GM10847 (cell line): ENCODE data around the gene SLC39A2.

Experiments used
- POLR2A ChIP-seq: IDR thresholded peaks from 2 replicates; pipeline ENCODE4 v1.6.1; 2011; ENCODE audit not compliant: insufficient read length; ENCODE audit errors: extremely low read depth

The SLC39A2 gene

GRCh38 chr14:21036751-21037150, 37.7 kb downstream of the SLC39A2 start:
- TF ChIP-seq POLR2A = no peak

- TF ChIP-seq POLR2A = no peak
Measured at GRCh38 chr14:21037156-21037555, 38.1 kb downstream of the SLC39A2 start.

- no peak for TF ChIP-seq POLR2A
Measured at GRCh38 chr14:21038441-21039422, 39.6 kb downstream of the SLC39A2 start.

- TF ChIP-seq POLR2A = no peak
Measured at GRCh38 chr14:21039585-21040369, 40.7 kb downstream of the SLC39A2 start.

- TF ChIP-seq POLR2A = no peak
Measured at GRCh38 chr14:21040370-21040925, 41.4 kb downstream of the SLC39A2 start.

GRCh38 chr14:21041676-21042433, 42.8 kb downstream of the SLC39A2 start, which contains the start of gene RNASE7:
RNASE7 (plus strand) TSS chr14:21042362; CDS start chr14:21042993, 631 bp downstream.
- TF ChIP-seq POLR2A = no peak

GRCh38 chr14:21042918-21043317, 43.8 kb downstream of the SLC39A2 start:
- no peak for TF ChIP-seq POLR2A

GRCh38 chr14:21043387-21043973, 44.4 kb downstream of the SLC39A2 start:
- no peak for TF ChIP-seq POLR2A

GRCh38 chr14:21043974-21044618, 45.0 kb downstream of the SLC39A2 start:
- no peak for TF ChIP-seq POLR2A

GRCh38 chr14:21047378-21047781, 48.3 kb downstream of the SLC39A2 start:
- TF ChIP-seq POLR2A = no peak

GRCh38 chr14:21048638-21049037, 49.5 kb downstream of the SLC39A2 start:
- TF ChIP-seq POLR2A = no peak

- no peak for TF ChIP-seq POLR2A
Measured at GRCh38 chr14:21049271-21049673, 50.2 kb downstream of the SLC39A2 start.

GRCh38 chr14:21050597-21050996, 51.5 kb downstream of the SLC39A2 start:
- TF ChIP-seq POLR2A = no peak
